Skeletal muscle satellite cell (primary cell): ENCODE data around the gene ITIH4.

ENCODE experiments used
- H3K27me3 ChIP-seq: 2 replicates; pipeline ENCODE4 v1.7.0; 2013; ENCODE audit warnings: low read length; ENCODE audit not compliant: control insufficient read depth, insufficient read depth
- H3K36me3 ChIP-seq: 2 replicates; pipeline ENCODE4 v1.7.0; 2013; ENCODE audit warnings: mild to moderate bottlenecking, control low read depth, low read length; ENCODE audit not compliant: insufficient read depth
- H3K4me1 ChIP-seq: 2 replicates; pipeline ENCODE4 v1.7.0; 2013; ENCODE audit warnings: low read length; ENCODE audit not compliant: control insufficient read depth, insufficient read depth
- H3K4me2 ChIP-seq: 2 replicates; pipeline ENCODE4 v1.7.0; 2013; ENCODE audit warnings: mild to moderate bottlenecking, low read length
- H3K4me3 ChIP-seq: 2 replicates; pipeline ENCODE4 v1.7.0; 2013; ENCODE audit warnings: low read length
- H3K9ac ChIP-seq: 2 replicates; pipeline ENCODE4 v1.7.0; 2013; ENCODE audit warnings: mild to moderate bottlenecking, low read depth, low read length, moderate library complexity
- H3K9me3 ChIP-seq: replicated peaks from 2 replicates; pipeline ENCODE4 v1.7.0; 2013; ENCODE audit warnings: mild to moderate bottlenecking, control low read depth, low read length

ITIH4 gene

DNA sequence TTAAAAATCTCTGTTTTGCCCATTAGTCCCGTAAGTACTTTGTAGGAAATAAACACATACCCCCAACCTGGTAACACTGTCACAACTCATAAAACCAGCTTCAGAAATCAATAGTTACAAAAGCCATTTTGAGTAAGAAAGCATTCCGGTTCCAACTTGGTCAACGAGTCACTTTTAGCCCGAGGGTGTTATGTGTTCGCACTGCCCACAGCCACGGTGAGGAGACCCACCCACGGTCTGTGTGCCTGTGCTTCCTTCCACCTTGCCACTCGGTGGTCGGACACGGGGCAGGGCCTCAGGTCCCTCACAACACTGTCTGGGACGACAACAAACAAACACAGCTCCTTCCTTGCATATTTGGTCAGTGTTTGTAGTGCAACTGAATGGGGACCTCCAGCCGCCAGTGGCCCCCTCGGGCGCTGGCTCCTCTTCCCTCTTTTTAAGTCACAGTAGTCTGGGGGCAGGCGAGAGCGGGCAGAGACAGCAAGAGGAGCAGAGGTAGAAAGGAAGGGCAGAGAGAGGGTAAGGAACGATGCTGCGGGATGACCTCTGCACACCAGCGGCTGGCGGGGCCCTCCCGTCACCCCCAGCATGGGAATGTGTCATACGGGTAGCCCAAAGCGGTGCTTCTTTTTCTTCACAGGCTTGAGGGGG lies 9.5 kb upstream of the ITIH4 start:
- H3K27me3 ChIP-seq: no peaks in the 10 kb centered on the region
- H3K36me3 ChIP-seq: peaks cover 4% of the 10 kb centered on the region
- peaks cover 11% of the 10 kb centered on the region for H3K4me1 ChIP-seq

GRCh38 chr3:52839268-52839575 lies 8.8 kb upstream of the ITIH4 start:
- no peak overlapping the region for H3K4me3 ChIP-seq
- H3K27me3 ChIP-seq: no peaks in the 10 kb centered on the region
- H3K4me1 ChIP-seq: peaks cover 12% of the 10 kb centered on the region
- H3K9me3 ChIP-seq: no peaks in the 10 kb centered on the region
- no peak overlapping the region for H3K4me2 ChIP-seq
- H3K9ac ChIP-seq: no peak overlapping the region
- peaks cover 4% of the 10 kb centered on the region for H3K36me3 ChIP-seq

More for the DNA sequence above, 9.5 kb upstream of the ITIH4 start:
- H3K9ac ChIP-seq: no peak overlapping the region
- no peaks in the 10 kb centered on the region for H3K9me3 ChIP-seq
- H3K4me2 ChIP-seq: no peak overlapping the region
- no peak overlapping the region for H3K4me3 ChIP-seq

DNA sequence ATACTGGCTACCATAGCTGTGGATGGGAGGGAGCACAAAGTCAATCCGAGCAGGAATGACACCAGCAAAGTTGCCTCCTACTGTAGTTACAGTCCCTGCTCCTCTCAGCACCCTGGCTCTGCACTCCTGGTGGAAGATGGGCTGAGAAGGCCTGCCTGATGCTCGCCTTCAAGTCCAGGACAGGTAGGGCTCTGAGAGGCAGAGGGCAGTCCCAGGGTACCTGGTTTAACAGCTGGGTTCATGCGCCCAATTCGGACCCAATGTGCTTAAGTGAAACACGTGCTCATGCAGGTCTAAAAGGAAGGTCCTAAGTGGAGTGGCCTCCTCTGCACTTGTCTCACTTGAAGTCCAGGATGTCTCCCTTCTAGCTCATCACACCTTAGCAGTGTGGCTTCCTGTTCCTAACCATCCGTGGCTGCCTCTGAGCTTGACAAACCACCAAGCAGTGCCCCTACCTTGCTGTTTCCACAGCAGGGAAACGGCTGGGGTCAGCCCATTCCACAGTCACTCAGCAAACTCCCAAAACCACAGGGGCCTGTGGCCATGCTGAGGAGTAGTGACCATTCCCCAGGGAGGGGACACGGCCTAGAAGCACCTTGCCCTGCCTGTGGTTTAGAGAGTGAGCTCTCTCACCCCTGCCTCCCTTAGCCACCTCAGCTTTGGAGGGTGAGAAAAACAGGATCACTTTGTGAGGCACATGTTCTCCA lies 8.2 kb upstream of the ITIH4 start:
- Histone ChIP-seq H3K4me2 (no peak overlapping the region), H3K9ac (no peak overlapping the region)

GRCh38 chr3:52836986-52837385 lies 6.5 kb upstream of the ITIH4 start:
- Histone ChIP-seq H3K9me3 (no peaks in the 10 kb centered on the region), H3K36me3 (peaks cover 4% of the 10 kb centered on the region), H3K9ac (no peak overlapping the region), H3K27me3 (no peaks in the 10 kb centered on the region), H3K4me1 (peaks cover 15% of the 10 kb centered on the region), H3K4me2 (no peak overlapping the region), H3K4me3 (no peak overlapping the region)

More for the DNA sequence above, 8.2 kb upstream of the ITIH4 start:
- Histone ChIP-seq H3K4me1 (peaks cover 12% of the 10 kb centered on the region), H3K27me3 (no peaks in the 10 kb centered on the region), H3K9me3 (no peaks in the 10 kb centered on the region), H3K36me3 (peaks cover 4% of the 10 kb centered on the region), H3K4me3 (no peak overlapping the region)

- Histone ChIP-seq H3K9ac (no peak overlapping the region), H3K4me2 (no peak overlapping the region), H3K27me3 (no peaks in the 10 kb centered on the region), H3K36me3 (peaks cover 4% of the 10 kb centered on the region), H3K4me1 (peaks cover 19% of the 10 kb centered on the region), H3K4me3 (no peak overlapping the region), H3K9me3 (no peaks in the 10 kb centered on the region)
These were observed 6.0 kb upstream of the ITIH4 start for GRCh38 chr3:52836471-52836845.

GRCh38 chr3:52835766-52836470 lies 5.4 kb upstream of the ITIH4 start:
- H3K4me3 ChIP-seq: no peak overlapping the region
- no peaks in the 10 kb centered on the region for H3K9me3 ChIP-seq
- H3K36me3 ChIP-seq: peaks cover 4% of the 10 kb centered on the region
- H3K27me3 ChIP-seq: no peaks in the 10 kb centered on the region
- H3K9ac ChIP-seq: no peak overlapping the region
- H3K4me2 ChIP-seq: no peak overlapping the region
- H3K4me1 ChIP-seq: peaks cover 23% of the 10 kb centered on the region

DNA sequence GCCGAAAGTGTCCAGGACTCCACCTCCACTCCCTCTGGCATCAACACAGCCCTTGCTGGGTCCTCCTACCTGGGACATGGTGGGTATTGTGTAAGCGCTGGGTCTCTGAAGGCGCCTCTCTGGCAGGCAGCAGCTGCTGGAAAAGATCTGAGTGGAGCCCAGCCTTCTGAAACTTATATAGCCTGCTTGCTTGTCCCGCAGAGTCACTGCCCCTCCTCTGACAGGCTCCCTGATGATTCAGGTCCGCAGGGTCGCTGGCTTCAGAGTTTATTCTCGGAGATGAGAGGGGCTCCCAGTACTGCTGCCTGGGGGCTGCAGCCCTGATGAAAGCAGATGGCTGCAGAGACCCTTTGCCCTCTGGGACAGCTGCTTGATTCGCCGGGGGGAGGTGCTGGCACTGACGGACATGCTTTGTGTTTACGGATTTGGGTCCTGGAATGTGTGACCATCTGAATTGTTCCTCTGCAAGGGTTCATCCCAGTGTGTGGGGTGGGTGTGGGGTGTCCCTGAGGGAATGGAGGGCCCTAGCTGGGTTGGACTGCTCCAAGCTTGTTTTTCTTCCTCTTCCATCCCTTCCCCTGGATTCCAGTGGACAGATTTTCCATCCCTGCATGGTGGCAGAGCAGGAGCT lies 4.5 kb upstream of the ITIH4 start, which contains the start of gene MUSTN1:
Gene MUSTN1 (minus strand): TSS at position 149 of the 631 bp plus-strand sequence. CDS start 71 bp downstream, at position 78.
- H3K9ac ChIP-seq: no peak within 1 kb of the TSS
- no peak within 1 kb of the TSS for H3K4me3 ChIP-seq
- no peaks in the 10 kb centered on the region for H3K27me3 ChIP-seq
- no peak within 1 kb of the TSS for H3K4me2 ChIP-seq
- no peaks in the 10 kb centered on the region for H3K9me3 ChIP-seq
- H3K4me1 ChIP-seq: peaks cover 26% of the 10 kb centered on the region
- H3K36me3 ChIP-seq: peaks cover 4% of the 10 kb centered on the region

GRCh38 chr3:52833202-52833601 lies 2.7 kb upstream of the ITIH4 start:
- Histone ChIP-seq H3K4me1 (peaks cover 26% of the 10 kb centered on the region), H3K4me2 (no peak overlapping the region), H3K4me3 (no peak overlapping the region), H3K9ac (no peak overlapping the region), H3K27me3 (no peaks in the 10 kb centered on the region), H3K9me3 (no peaks in the 10 kb centered on the region), H3K36me3 (peaks cover 4% of the 10 kb centered on the region)

DNA sequence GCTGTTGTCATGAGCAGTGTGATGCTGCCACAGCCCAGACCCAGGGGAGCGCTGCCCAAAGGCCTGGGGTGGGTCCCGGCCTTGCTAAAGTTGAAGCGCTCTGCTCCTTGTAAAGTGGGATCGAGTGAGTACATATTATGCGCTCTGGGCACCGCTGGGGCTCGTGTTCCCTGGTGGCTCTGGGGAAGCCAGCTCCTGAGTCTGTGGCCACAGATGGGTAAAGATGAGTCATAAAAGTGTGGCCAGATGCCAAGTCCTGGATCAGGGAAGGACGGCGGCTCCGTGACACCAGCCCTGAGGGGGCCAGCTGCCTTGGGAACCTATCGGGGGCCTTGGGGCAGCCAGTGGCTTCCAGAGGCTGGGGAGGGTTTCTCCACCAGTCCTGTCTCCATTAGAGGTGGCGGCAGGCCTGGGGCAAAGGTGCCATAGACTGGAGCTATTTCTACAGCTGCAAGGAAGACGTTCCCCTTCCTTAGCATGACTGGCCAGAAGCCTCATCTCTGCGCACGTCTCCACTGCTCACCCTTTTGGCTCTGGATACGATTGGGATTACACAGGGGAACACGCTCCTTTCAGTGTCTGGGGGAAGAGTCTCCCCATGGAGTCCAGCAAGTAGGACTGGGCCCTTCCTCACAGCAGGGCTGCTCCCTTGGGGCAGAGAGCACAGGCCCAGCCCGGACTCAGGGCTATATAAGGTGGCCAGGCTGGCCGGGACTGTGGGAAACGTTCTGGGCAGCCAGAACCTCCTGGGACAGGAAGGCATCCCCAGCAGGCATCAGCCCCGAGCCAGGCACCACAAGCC lies 1.2 kb upstream of the ITIH4 start:
- peaks cover 35% of the 10 kb centered on the region for H3K4me1 ChIP-seq
- peak overlapping the region; percentile 38 for H3K4me2 ChIP-seq
- H3K9me3 ChIP-seq: no peaks in the 10 kb centered on the region
- H3K9ac ChIP-seq: no peak overlapping the region
- no peaks in the 10 kb centered on the region for H3K27me3 ChIP-seq
- no peak overlapping the region for H3K4me3 ChIP-seq
- no peaks in the 10 kb centered on the region for H3K36me3 ChIP-seq

GRCh38 chr3:52829906-52830463 lies 487 bp downstream of the ITIH4 start:
- H3K36me3 ChIP-seq: no peaks in the 10 kb centered on the region
- H3K4me2 ChIP-seq: no peak overlapping the region
- no peak overlapping the region for H3K4me3 ChIP-seq
- H3K9ac ChIP-seq: no peak overlapping the region
- no peaks in the 10 kb centered on the region for H3K27me3 ChIP-seq
- H3K4me1 ChIP-seq: peaks cover 30% of the 10 kb centered on the region
- no peaks in the 10 kb centered on the region for H3K9me3 ChIP-seq
